Esophagus squamous epithelium (tissue), 4 donors: ENCODE measurements around the gene PCSK9.

ENCODE experiments used
- POLR2A ChIP-seq, 4 donors: fragments of 450-650 bp; IDR thresholded peaks; one replicate each; pipeline ENCODE4 v1.6.1; 2017; ENCODE audit warnings: antibody characterized with exemption in 4 of 4, mild to moderate bottlenecking in 4 of 4, moderate library complexity in 3 of 4
- TF ChIP-seq, protein P1 (sequence below), 6 experiments: fragments of 450-650 bp in 4 of 6; fragments of 200-600 bp in 2 of 6; sonication (generic) in 2 of 6; IDR thresholded peaks; one replicate each; pipeline ENCODE4 v1.5.1; 2016 to 2019; ENCODE audit warnings: antibody characterized with exemption in 6 of 6, mild to moderate bottlenecking in 4 of 6, moderate library complexity in 4 of 6

DNA sequence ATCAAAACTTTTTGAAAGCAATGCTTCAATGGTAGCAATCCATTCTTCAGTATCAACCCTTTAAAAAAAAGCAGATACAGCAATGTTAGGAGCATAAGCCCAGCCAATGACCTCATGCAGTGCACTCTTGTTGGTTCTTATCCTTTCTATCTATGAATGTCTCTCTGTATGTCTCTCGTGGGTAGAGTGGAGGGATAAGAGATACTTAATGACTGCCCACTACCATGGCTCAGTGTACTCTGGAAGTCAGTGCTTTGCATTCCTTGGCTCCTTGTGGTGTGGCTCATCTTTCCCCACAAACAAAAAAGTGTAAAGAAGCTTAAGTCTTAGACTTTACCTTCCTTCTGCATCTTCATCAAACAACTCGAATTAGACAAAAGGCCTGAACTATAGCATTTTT, 50.3 kb downstream of the PCSK9 start:
- TF ChIP-seq, protein P1, sequence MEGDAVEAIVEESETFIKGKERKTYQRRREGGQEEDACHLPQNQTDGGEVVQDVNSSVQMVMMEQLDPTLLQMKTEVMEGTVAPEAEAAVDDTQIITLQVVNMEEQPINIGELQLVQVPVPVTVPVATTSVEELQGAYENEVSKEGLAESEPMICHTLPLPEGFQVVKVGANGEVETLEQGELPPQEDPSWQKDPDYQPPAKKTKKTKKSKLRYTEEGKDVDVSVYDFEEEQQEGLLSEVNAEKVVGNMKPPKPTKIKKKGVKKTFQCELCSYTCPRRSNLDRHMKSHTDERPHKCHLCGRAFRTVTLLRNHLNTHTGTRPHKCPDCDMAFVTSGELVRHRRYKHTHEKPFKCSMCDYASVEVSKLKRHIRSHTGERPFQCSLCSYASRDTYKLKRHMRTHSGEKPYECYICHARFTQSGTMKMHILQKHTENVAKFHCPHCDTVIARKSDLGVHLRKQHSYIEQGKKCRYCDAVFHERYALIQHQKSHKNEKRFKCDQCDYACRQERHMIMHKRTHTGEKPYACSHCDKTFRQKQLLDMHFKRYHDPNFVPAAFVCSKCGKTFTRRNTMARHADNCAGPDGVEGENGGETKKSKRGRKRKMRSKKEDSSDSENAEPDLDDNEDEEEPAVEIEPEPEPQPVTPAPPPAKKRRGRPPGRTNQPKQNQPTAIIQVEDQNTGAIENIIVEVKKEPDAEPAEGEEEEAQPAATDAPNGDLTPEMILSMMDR (IDR thresholded peaks at IDR 0.05) = no peak
- TF ChIP-seq POLR2A (IDR thresholded peaks at IDR 0.05) = no peak
